NCI-H1048 (cell line): ENCODE results near the gene LAPTM5.
"Not testable (repeated sequence)": the region's sequence is repeated elsewhere in the genome, so short reads cannot be mapped to it uniquely, and the experiment has no call there.

Experiments
- DNase-seq: peaks from one replicate; lab custom pipeline; 2025; lab: John Stamatoyannopoulos, UW

Gene LAPTM5

GRCh38 chr1:30757352-30758120 is at the start of gene LAPTM5:
Gene LAPTM5 (minus strand): TSS chr1:30757774. CDS start chr1:30757745, 29 bp downstream.
- DNase-seq: no peak

GRCh38 chr1:30806381-30807317 is 49.1 kb upstream of the LAPTM5 start:
- DNase-seq: no peak

- DNase-seq: no peak
Measured at GRCh38 chr1:30805304-30806003, 47.9 kb upstream of the LAPTM5 start.

- DNase-seq: no peak
Measured at GRCh38 chr1:30804822-30805221, 47.2 kb upstream of the LAPTM5 start.

GRCh38 chr1:30804352-30804751 is 46.8 kb upstream of the LAPTM5 start:
- no peak for DNase-seq

- no peak for DNase-seq
Measured at GRCh38 chr1:30803562-30803961, 46.0 kb upstream of the LAPTM5 start.

- DNase-seq: no peak
Measured at GRCh38 chr1:30801771-30802198, 44.2 kb upstream of the LAPTM5 start.

GRCh38 chr1:30799233-30799511 is 41.6 kb upstream of the LAPTM5 start:
- no peak for DNase-seq

GRCh38 chr1:30798389-30799232 is 41.0 kb upstream of the LAPTM5 start:
- no peak for DNase-seq

- DNase-seq: no peak
Measured at GRCh38 chr1:30795026-30795425, 37.5 kb upstream of the LAPTM5 start.

- no peak for DNase-seq
Measured at GRCh38 chr1:30794260-30794659, 36.7 kb upstream of the LAPTM5 start.

- DNase-seq: no peak
Measured at GRCh38 chr1:30793209-30793608, 35.6 kb upstream of the LAPTM5 start.

GRCh38 chr1:30791868-30792267 is 34.3 kb upstream of the LAPTM5 start:
- DNase-seq: no peak

GRCh38 chr1:30790850-30791778 is 33.5 kb upstream of the LAPTM5 start:
- DNase-seq: no peak

- DNase-seq: not testable (repeated sequence)
Measured at GRCh38 chr1:30790256-30790525, 32.6 kb upstream of the LAPTM5 start.

- no peak for DNase-seq
Measured at GRCh38 chr1:30789388-30790255, 32.0 kb upstream of the LAPTM5 start.

- no peak for DNase-seq
Measured at GRCh38 chr1:30788580-30789387, 31.2 kb upstream of the LAPTM5 start.

GRCh38 chr1:30787856-30788495 is 30.4 kb upstream of the LAPTM5 start:
- DNase-seq: no peak
